ENCODE data around the gene LRRC26. TPM values are rescaled to one million over a fixed set of nuclear protein-coding genes. Genes with fewer than 3 reads are reported as not detected.

LRRC26 gene
- total RNA-seq, 2 experiments from 2014 or later = not detected

- Mint-ChIP-seq H3K4me1 (peaks cover 3% of the 10 kb centered on the region), H3K4me3 (no peak overlapping the region), H3K27me3 (peaks cover 37% of the 10 kb centered on the region), H3K27ac (no peak overlapping the region), H3K36me3 (ENCODE audit: low read depth) (no peaks in the 10 kb centered on the region), H3K9me3 (no peaks in the 10 kb centered on the region)
- ChIA-PET POLR2A (interaction anchor here (1.1 kb wide), 1 partner anchor 21 kb away, joined by 3 read pairs; the partner anchor contains the start of gene SSNA1), CTCF (no interaction called here)
- DNase-seq = no peak
Measured at GRCh38 chr9:137167747-137168572, 1.9 kb downstream of the LRRC26 start.

GRCh38 chr9:137167277-137167746 is 2.5 kb downstream of the LRRC26 start:
- H3K36me3 Mint-ChIP-seq (ENCODE audit: low read depth) = no peaks in the 10 kb centered on the region
- CTCF ChIA-PET = no interaction called here
- H3K4me3 Mint-ChIP-seq = no peak overlapping the region
- H3K27me3 Mint-ChIP-seq = peaks cover 35% of the 10 kb centered on the region
- H3K27ac Mint-ChIP-seq = no peak overlapping the region
- peaks cover 3% of the 10 kb centered on the region for H3K4me1 Mint-ChIP-seq
- POLR2A ChIA-PET = interaction anchor here (1.1 to 1.2 kb wide), 2 partner anchors 9 to 21 kb away, joined by 3 read pairs; partner anchors contain the start of gene SSNA1
- no peaks in the 10 kb centered on the region for H3K9me3 Mint-ChIP-seq
- DNase-seq = no peak

- no peak for DNase-seq
- no peak overlapping the region for H3K4me3 Mint-ChIP-seq
- peaks cover 3% of the 10 kb centered on the region for H3K4me1 Mint-ChIP-seq
- no peak overlapping the region for H3K27ac Mint-ChIP-seq
- H3K36me3 Mint-ChIP-seq (ENCODE audit: low read depth) = no peaks in the 10 kb centered on the region
- CTCF ChIA-PET = no interaction called here
- POLR2A ChIA-PET = interaction anchor here (1.1 to 1.2 kb wide), 2 partner anchors 10 to 22 kb away, joined by 3 read pairs; partner anchors contain the start of gene SSNA1
- no peaks in the 10 kb centered on the region for H3K9me3 Mint-ChIP-seq
- H3K27me3 Mint-ChIP-seq = peaks cover 35% of the 10 kb centered on the region
Measured at GRCh38 chr9:137166380-137167229, 3.2 kb downstream of the LRRC26 start.

DNA sequence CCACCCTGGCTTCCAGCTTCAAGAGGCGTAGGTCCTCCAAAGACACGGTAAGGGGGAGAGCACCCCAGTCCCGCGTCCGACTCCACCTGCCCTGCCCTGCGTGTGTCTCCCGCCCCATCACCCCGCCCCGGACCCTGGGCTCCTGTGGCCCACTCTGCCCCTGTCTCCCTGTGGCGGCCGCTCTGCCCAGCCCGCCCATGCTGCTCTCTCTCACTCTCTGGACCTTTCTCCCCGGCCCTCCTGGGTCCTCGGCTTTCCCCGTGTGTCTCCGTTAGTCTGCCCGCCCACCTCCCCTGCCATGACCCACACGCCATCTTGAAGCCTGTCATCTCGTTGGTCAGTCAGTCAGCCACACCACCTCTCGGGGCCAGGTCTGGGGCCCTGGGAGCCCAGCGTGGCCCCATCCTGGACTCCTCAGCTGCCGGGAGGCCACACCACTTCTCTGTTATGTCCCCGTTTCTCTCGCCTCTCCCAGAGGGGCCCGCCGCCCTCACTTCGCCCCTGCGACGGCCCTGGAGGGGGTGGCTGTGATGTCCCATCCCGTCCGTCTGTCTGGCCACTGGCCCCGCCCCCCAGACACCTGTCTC is 4.5 kb downstream of the LRRC26 start:
- peaks cover 3% of the 10 kb centered on the region for H3K4me1 Mint-ChIP-seq
- ChIA-PET CTCF (no interaction called here), POLR2A (no interaction called here)
- H3K9me3 Mint-ChIP-seq = no peaks in the 10 kb centered on the region
- DNase-seq = no peak
- H3K27ac Mint-ChIP-seq = no peak overlapping the region
- no peaks in the 10 kb centered on the region for H3K36me3 Mint-ChIP-seq (ENCODE audit: low read depth)
- H3K27me3 Mint-ChIP-seq = peaks cover 24% of the 10 kb centered on the region
- no peak overlapping the region for H3K4me3 Mint-ChIP-seq

DNA sequence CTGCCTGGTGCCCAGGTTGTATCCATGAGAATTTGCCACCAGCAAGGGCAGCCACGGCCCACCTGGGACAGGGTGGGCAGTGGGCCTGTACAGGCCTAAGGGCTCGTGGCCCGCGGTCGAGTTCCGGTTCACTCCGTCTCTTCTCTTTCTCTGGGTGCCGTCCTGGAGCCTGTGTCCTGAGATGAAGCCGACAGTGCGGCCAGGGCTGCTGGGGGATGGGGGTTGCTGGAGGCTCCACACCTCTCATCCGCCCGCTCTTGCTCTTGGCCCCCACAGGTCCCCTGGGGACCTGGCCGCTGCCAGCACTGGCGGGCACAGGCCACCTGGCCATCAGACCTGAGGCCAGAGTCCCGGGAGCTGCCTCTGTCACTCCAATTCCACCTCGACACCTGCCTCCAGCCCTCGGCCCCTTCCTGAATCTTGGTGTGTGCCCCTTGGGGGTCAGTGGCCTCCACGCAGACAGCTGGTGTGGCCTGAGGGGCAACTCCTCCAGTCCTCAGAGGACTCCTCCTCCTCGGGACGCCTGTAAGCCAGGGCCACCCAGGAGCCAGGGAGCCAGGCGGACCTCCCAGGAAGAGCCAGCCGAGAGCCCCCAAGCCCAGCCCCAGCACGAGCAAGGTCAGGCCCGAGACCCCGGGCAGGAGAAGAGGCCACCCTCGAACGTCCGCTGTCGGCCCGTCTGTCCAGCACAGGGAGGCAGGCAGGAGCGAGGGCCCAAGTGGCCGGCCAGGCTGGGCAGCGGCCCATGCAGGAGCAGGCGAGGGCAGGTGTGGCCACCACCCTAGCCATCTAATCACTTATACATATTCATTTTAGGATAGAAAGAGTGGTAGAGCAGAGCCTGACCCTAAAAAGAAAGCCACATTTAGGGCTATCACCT is 5.2 kb downstream of the LRRC26 start:
- DNase-seq = no peak
- Mint-ChIP-seq H3K4me1 (peaks cover 3% of the 10 kb centered on the region), H3K4me3 (no peak overlapping the region), H3K27ac (no peak overlapping the region), H3K9me3 (no peaks in the 10 kb centered on the region), H3K36me3 (ENCODE audit: low read depth) (no peaks in the 10 kb centered on the region), H3K27me3 (peaks cover 23% of the 10 kb centered on the region)
- CTCF ChIA-PET = no interaction called here
- POLR2A ChIA-PET = no interaction called here

- H3K27me3 Mint-ChIP-seq = peaks cover 28% of the 10 kb centered on the region
Measured at GRCh38 chr9:137163805-137164204, 6.0 kb downstream of the LRRC26 start.

DNA sequence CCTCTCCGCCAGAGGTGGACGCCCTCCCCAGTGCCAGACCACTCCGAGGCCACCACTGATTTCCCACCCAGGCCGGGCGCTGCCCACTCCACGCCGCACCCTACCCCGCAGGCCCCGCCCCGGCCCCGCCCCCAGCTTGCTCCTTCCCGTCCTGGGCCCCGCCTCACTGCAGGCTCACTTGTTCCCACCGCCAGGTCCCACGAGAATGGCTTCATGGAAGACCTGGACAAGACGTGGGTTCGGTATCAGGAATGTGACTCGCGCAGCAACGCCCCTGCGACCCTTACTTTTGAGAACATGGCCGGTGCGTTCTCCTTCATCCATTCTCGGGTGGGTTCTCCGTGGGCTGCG is 6.5 kb downstream of the LRRC26 start:
- POLR2A ChIA-PET = no interaction called here
- H3K4me1 Mint-ChIP-seq = peaks cover 6% of the 10 kb centered on the region
- DNase-seq = no peak
- H3K4me3 Mint-ChIP-seq = no peak overlapping the region
- H3K27ac Mint-ChIP-seq = no peak overlapping the region
- H3K27me3 Mint-ChIP-seq = peaks cover 27% of the 10 kb centered on the region
- no peaks in the 10 kb centered on the region for H3K36me3 Mint-ChIP-seq (ENCODE audit: low read depth)
- H3K9me3 Mint-ChIP-seq = no peaks in the 10 kb centered on the region
- CTCF ChIA-PET = no interaction called here

More at GRCh38 chr9:137163805-137164204, 6.0 kb downstream of the LRRC26 start:
- Mint-ChIP-seq H3K4me1 (peaks cover 7% of the 10 kb centered on the region), H3K4me3 (no peak overlapping the region), H3K27ac (no peak overlapping the region), H3K36me3 (ENCODE audit: low read depth) (no peaks in the 10 kb centered on the region), H3K9me3 (no peaks in the 10 kb centered on the region)
- CTCF ChIA-PET = no interaction called here
- no peak for DNase-seq
- POLR2A ChIA-PET = no interaction called here

- H3K9me3 Mint-ChIP-seq = no peaks in the 10 kb centered on the region
- no peak overlapping the region for H3K27ac Mint-ChIP-seq
- DNase-seq = no peak
- peaks cover 11% of the 10 kb centered on the region for H3K4me1 Mint-ChIP-seq
- H3K36me3 Mint-ChIP-seq (ENCODE audit: low read depth) = no peaks in the 10 kb centered on the region
- H3K4me3 Mint-ChIP-seq = no peak overlapping the region
- ChIA-PET CTCF (no interaction called here), POLR2A (no interaction called here)
- peaks cover 32% of the 10 kb centered on the region for H3K27me3 Mint-ChIP-seq
Measured at GRCh38 chr9:137162505-137163364, 7.1 kb downstream of the LRRC26 start.

DNA sequence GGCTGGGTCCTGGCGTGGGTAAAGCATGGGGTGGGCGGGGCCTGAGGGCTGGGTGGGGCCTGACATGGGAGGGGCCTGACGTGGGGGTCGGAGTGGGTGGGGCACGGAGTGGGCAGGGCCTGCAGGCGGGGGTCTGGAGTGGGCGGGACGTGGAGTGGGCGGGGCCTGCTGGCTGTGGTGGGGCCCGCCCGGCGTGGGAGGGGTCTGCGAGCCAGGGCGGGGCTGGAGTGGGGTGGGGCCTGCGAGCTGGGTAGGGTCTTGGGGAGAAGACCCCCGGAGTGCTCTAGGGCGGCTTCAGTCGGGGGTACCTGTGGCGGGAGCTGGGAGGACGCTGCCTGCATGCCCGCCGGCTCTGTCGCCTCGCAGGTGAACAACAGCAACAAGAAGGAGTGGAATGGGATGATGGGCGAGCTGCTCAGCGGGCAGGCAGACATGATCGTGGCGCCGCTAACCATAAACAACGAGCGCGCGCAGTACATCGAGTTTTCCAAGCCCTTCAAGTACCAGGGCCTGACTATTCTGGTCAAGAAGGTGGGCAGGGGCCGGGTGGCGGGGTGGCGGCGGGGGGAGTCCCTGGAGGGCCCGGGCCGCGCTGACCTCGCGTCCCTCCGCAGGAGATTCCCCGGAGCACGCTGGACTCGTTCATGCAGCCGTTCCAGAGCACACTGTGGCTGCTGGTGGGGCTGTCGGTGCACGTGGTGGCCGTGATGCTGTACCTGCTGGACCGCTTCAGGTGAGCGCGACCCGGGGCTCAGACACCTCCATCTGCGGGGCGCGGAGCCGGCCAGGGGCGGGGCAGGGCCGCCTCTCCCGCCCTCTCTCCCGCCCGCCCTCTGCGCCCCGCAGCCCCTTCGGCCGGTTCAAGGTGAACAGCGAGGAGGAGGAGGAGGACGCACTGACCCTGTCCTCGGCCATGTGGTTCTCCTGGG is 8.0 kb downstream of the LRRC26 start:
- POLR2A ChIA-PET = no interaction called here
- Mint-ChIP-seq H3K4me1 (peaks cover 16% of the 10 kb centered on the region), H3K4me3 (no peak overlapping the region), H3K27ac (no peak overlapping the region), H3K9me3 (no peaks in the 10 kb centered on the region), H3K27me3 (peaks cover 29% of the 10 kb centered on the region), H3K36me3 (ENCODE audit: low read depth) (no peaks in the 10 kb centered on the region)
- DNase-seq = no peak
- CTCF ChIA-PET = no interaction called here

- POLR2A ChIA-PET = no interaction called here
- no peak for DNase-seq
- no peak overlapping the region for H3K4me3 Mint-ChIP-seq
- no peaks in the 10 kb centered on the region for H3K9me3 Mint-ChIP-seq
- H3K36me3 Mint-ChIP-seq (ENCODE audit: low read depth) = no peaks in the 10 kb centered on the region
- H3K4me1 Mint-ChIP-seq = peaks cover 23% of the 10 kb centered on the region
- peaks cover 26% of the 10 kb centered on the region for H3K27me3 Mint-ChIP-seq
- H3K27ac Mint-ChIP-seq = no peak overlapping the region
- CTCF ChIA-PET = interaction anchor here (0.6 kb wide), 1 partner anchor 65 kb away, joined by 3 read pairs; no protein-coding TSS in a partner anchor
Measured at GRCh38 chr9:137160716-137161557, 8.9 kb downstream of the LRRC26 start.
